ENCODE measurements around the gene MAPK14.

The MAPK14 gene

DNA sequence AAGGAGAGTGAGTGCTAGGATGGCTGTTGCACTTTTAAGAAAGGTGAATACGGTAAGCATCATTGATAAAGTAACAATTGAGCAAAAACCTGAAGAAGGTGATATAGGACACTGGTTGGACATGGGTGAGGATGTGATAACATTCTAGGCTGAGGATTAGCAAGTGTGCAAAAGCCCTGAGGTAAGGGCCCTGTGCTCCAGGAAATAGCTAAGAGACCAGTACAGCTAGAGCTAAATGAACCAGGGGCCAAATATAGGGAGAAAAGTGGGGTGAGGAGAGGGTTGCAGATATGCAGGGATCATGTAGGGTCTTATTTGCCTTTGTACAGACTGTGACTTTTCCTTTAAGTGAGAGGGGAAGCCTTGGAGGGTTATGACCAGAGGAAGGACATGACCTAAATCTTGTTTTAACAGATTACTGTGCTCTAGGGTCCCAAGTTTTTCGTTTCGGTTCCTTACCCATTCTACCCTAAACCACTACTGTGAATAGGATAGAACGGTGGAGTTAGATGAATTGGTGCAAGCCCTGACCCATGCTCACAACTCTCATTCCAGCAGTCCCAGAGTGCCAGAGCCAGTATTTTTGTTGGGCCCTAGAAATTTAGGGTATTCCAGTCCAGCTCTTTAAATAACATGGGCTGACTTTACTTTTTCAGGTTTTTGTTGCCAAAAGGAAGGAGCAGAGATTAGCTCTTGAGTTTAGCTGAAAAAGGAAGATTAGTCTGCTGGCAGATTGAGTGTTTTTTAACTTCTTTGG, 10.7 kb downstream of the MAPK14 start:
- FAIRE-seq, result no peak

- FAIRE-seq, result no peak
These were observed 11.5 kb downstream of the MAPK14 start for GRCh38 chr6:36039112-36039511.

- FAIRE-seq, result no peak
These were observed 13.3 kb downstream of the MAPK14 start for GRCh38 chr6:36040958-36041357.

GRCh38 chr6:36042618-36043260, 15.1 kb downstream of the MAPK14 start:
- FAIRE-seq, result no peak

DNA sequence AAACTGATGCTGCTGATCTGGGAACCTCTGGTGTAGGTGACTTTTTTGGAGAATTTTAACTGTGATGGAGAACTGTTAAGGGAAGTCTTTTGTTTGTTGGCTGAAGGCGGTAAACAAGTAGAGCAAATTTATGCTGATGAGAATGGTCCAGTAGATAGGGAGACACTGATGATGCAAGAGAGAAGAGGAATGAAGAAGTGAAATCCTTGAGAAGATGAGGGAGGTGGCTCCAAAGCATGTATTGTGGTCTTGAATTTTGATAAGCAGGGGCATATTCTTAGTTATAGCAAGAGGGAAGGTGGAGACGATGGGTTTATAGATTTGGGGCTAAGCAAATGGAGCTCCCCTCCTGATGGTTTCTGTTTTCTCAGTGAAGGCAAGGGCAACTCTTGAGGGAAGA, 22.0 kb downstream of the MAPK14 start:
- no peak for FAIRE-seq

GRCh38 chr6:36050305-36050704, 22.7 kb downstream of the MAPK14 start:
- no peak for FAIRE-seq

GRCh38 chr6:36050947-36051710, 23.5 kb downstream of the MAPK14 start:
- no peak for FAIRE-seq

GRCh38 chr6:36052097-36052496, 24.5 kb downstream of the MAPK14 start:
- FAIRE-seq, result no peak

DNA sequence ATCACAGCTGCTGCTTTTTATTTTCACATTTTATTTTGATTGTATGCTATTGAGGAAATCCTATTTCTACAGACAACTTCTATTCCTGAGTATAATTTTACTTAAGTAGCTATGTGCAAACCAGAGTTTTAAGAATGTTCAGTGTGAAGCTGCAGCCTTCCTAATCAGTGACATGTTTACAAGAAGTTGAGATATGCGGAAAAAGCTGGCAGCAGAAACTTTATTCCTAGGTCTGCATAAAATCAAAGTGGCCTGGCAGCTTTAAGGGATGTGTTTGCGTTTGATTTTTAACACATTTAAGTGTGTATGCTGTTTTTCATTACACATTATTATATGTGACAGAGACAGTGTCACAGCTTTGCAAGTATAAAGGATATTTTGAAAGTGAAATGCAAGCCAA, 26.3 kb downstream of the MAPK14 start:
- FAIRE-seq, result no peak

- no peak for FAIRE-seq
These were observed 26.8 kb downstream of the MAPK14 start for GRCh38 chr6:36054415-36054814.

DNA sequence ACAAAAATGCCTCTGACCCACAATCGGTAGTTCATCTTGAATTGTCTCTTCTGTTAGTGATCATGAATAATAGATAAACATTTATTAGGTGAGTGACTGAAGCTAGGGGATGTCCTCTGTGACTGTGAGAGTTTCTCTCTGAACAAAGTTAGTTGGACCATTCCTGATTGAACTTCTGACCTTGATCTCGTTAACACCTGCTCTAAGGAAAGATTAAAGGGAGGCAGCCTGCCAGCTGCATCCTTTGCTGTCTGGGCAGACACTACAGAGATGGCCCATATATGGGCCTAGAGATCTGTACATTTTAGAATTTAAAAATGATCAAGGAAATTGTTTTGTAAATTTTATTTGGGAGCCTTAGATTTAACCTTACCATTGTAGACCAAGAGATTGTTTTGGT, 27.3 kb downstream of the MAPK14 start:
- FAIRE-seq, result no peak

DNA sequence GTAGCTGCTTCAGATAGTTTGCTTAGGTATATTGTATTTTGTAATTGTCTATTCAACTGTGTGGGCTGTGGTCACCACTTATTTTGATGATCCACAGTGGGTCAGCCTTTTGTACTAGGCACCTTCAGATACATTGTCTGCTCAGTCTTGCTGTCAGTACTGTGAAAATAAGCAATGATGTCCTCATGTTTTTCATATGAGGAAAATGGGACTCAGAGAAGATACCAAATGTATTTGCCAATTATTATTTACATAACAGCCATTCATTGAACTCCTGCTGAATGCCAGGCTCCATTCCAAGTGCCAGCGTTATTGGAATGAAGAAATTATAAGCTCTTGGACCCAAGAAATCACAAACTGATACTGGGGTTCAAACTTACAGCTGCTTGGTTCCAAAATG, 28.6 kb downstream of the MAPK14 start:
- FAIRE-seq, result no peak

DNA sequence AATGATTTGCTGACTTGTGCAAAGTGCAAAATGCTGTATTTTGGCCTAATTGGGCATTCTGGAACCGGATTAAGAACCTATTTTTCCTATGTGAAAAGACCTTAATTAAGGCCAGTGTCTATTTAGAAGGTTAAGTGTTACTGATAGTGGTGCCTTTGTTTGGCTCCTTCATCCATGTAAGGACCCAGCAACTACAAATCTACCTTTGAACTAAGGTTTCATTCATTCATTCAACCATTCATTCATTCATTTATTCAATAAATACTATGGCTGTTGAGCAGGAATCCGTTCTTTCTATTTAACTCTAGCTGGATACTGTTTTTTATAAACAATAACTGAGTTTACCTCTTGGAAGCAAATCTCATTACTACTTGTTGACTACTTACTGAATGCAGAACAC, 33.6 kb downstream of the MAPK14 start:
- no peak for FAIRE-seq

DNA sequence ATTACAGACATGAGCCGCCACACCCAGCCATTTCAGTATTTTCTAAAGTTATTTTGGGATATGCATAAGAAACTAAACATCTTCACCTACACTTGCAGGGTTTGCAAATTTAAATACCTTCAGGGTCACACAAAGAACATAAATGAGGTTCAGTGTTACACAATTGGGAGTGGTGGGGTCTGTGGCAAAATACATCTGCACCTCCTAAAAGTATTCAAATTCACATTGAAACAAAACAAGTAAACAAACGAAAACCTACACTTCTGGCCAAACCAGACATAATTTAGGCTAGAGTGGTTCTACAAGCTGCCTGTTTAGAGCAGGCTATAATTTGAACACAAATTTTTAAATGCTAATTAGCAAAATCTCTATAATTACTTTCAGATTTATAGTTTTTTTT, 34.6 kb downstream of the MAPK14 start:
- FAIRE-seq, result no peak

DNA sequence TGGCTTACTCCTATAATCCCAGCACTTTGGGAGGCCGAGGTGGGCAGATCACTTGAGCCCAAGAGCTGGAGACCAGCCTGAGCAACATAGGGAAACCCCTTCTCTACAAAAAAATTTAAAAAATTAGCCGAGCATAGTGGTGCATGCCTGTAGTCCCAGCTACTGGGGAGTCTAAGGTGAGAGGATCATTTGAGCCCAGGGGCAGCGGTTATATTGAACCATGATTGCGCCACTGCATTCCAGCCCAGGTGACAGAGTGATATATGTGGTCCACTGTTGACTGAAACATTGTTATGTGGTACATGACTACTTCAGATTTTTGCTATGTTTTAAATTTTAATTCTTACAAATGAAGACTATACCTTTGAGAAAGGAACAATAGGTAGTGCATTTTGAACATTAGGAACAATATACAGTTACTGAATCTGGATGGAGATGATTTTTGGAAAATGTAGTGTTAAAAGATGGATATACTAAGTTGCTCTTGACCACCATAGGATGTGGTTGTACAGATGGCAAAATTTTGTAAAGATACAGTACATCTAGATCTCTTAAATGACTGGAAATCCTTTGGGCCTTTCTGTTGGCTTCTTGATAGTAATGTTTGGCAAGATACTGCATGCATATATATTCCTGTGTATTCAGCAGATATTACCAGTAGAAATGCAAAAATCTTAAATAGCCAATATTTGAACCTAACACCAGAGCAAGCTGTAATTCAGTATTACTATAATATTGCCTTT, 35.9 kb downstream of the MAPK14 start:
- no peak for FAIRE-seq

- FAIRE-seq, result no peak
These were observed 37.3 kb downstream of the MAPK14 start for GRCh38 chr6:36064770-36065396.

GRCh38 chr6:36065916-36066315, 38.3 kb downstream of the MAPK14 start:
- no peak for FAIRE-seq

DNA sequence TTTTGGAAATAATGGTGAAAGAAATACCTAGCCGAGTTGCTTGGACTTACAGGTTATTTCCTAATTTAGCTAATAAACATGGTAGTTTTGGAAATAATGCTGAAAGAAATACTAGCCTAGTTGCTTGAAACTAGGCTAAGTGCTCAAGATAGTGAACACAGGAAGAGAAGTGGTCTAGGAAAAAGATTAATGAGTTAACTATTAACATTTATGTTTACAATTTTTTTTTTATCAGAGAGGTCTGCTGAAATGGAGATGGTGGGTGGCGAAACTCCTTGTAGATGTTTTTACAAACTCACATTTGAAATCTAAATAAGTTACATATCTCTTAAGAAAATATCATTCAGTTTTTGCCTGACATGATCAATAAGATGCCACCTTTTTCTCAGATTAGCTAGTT, 39.2 kb downstream of the MAPK14 start:
- FAIRE-seq, result no peak

DNA sequence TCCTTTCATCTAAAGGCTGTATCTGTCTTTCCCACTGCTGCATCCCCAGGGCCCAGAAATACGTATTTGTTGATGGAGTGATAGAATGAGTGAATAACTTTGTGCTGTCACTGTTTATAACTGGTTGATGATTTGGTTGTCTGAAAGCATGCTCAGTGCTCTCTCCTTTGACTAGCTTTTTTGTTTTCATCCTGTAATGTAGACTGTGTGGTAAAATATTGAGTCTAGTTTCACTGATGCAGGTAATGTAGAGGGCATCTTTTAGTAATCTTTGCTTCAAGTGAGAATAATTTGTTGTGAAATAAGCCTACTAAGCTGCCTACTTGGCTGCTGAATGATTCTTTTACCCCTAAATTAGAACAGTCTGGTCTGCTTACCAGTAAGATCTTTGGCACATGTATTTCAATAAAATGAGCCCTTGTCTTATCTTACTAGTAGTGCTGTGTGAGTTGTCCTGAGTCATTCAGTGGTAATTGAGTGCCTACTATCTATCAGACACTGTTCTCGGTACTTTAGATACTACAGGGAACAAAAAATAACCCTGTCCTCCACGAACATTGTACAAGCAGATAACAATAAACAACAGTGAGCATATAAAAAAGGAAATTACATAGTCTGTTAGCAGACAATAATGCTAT, 39.9 kb downstream of the MAPK14 start:
- FAIRE-seq, result no peak

DNA sequence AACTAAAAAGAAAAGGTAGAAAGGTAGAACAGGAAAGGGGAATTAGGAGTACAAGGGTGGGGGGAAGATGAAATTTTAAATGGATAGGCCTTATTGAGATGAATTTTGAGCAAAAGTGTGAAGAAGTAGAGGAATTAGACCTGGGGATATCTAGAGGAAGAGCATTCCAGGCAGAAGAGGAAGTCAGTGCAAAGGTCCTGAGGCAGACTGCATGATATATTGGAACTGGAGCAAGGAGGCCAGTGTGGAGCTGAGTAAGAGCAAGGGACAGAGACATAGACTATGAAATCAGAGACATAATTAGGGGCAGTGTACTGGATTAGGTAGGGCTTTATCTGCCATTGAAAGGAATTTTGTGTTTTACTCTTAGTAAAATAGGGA, 40.4 kb downstream of the MAPK14 start:
- no peak for FAIRE-seq

DNA sequence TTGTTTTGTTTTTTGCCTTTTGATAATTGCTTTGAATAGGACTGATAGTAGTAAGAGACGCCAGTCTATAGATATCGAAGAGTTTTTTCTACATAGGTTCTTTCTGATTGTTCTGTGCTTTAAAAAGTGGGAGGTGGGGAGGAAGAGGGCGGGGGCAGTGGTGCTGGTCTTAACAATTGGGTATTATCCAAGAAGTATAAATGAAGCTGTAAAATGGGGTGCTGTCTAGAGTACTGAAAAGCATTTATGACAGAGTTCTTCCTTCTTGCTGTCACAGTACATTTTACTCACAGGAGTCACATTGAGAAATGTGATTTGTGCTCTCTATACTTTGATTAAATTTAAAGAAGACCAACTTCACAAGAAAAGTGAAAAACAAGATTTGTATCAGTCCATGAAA, 41.0 kb downstream of the MAPK14 start:
- no peak for FAIRE-seq

DNA sequence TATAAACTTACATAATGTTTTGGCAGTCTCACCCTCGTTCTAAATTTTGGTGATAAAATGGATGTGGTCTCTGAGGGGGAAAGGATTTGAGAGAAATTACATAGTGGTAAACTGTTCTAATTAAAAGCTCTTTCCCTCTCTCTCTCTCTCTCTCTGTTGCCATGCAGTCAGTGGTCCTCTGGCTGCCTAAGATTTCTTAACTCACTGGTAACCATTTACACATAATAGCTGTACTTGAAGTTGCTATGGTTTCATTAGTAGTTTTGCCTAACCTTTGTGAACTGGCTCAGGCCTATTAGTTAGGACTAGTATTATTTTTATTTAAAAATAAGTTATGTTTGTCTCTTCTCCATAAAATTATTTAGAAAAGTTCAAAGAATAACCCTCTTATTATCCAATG, 42.0 kb downstream of the MAPK14 start:
- no peak for FAIRE-seq
